Measurements from ENCODE around the gene EIF2B2.

EIF2B2 gene

GRCh38 chr14:75025876-75026275 is 23.2 kb downstream of the EIF2B2 start:
- H3K27ac ChIP-seq: no peak overlapping the region
- TF ChIP-seq CTCF (IDR thresholded peaks at IDR 0.05) (no peak), ZFX (IDR thresholded peaks at IDR 0.05; ENCODE audit: borderline replicate concordance) (no peak)

DNA sequence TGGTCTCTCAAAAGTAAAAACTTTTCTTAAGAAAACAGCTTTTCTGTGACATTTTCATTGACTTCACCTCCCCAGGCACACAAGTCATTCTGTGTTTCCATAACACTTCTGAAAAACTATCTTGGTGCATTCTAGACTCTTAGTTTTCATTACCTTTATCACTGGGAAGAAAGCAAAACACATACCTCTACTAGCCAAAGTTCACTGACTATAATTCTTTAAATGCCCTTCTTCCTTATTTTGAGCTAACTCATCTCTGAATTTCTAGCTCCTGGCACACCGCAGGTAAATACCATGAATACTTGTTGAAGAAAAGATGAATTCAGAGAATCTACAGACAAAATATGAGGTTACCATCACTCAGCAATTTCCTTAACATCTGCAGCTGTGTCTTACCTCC is 27.4 kb downstream of the EIF2B2 start:
- TF ChIP-seq CTCF (IDR thresholded peaks at IDR 0.05) (no peak), ZFX (IDR thresholded peaks at IDR 0.05; ENCODE audit: borderline replicate concordance) (no peak)
- H3K27ac ChIP-seq: no peak overlapping the region

DNA sequence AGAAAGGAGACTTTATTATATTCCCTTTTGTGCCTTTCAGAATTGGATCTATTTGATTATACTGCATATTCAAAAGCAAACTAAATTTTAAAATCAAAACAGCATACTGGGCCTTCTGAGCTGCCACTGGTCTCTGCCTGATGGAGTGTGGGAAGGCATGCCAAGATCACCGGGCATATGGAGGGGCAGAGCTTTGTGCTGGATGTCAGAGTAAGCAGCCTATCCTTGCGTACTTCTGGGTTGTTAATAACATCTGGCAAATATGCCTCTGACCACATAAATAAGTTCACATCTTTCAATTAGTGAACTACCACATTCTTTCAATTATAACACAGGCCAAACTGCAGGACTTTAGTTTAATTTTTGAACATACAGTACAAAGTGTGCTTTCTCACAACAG is 30.2 kb downstream of the EIF2B2 start:
- TF ChIP-seq CTCF (IDR thresholded peaks at IDR 0.05): no peak
- TF ChIP-seq ZFX (IDR thresholded peaks at IDR 0.05; ENCODE audit: borderline replicate concordance): no peak
- H3K27ac ChIP-seq: no peak overlapping the region

- 0 out of 2 replicates have a peak overlapping the region, but pooled peaks have one; percentile 59 for H3K27ac ChIP-seq
- TF ChIP-seq CTCF (IDR thresholded peaks at IDR 0.05) (no peak), ZFX (IDR thresholded peaks at IDR 0.05; ENCODE audit: borderline replicate concordance) (no peak)
Measured at GRCh38 chr14:75040507-75040906, 37.8 kb downstream of the EIF2B2 start.

- H3K27ac ChIP-seq: peak overlapping the region; percentile 59
- TF ChIP-seq CTCF (IDR thresholded peaks at IDR 0.05) (no peak), ZFX (IDR thresholded peaks at IDR 0.05; ENCODE audit: borderline replicate concordance) (no peak)
Measured at GRCh38 chr14:75040959-75041358, 38.2 kb downstream of the EIF2B2 start.

- peak overlapping the region; percentile 59 for H3K27ac ChIP-seq
Measured at GRCh38 chr14:75041613-75042012, 38.9 kb downstream of the EIF2B2 start.

GRCh38 chr14:75042035-75042434 is 39.3 kb downstream of the EIF2B2 start:
- H3K27ac ChIP-seq: peak overlapping the region; percentile 59
- no peak for TF ChIP-seq ZFX (IDR thresholded peaks at IDR 0.05; ENCODE audit: borderline replicate concordance)

More at GRCh38 chr14:75041613-75042012, 38.9 kb downstream of the EIF2B2 start:
- TF ChIP-seq ZFX (IDR thresholded peaks at IDR 0.05; ENCODE audit: borderline replicate concordance) (no peak), CTCF (IDR thresholded peaks at IDR 0.05) (no peak)

DNA sequence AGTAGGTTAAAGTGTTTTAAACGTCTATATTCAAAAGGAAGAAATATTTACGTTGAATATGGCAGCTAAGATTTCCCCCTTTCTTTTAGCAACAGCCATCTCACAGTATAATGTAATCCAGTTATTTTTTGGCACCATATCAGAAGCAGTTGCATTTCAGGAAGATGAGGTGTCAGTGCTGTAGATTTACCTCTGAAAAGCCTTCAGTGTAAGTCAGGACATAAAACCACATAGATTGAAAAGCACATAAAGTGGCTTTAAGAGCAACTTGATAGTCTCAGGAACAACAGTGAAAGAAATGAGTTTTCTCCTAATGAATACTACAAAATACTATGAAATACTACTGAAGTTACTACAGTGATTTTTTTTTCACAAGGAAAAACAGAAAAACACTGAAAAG is 41.6 kb downstream of the EIF2B2 start:
- TF ChIP-seq CTCF (IDR thresholded peaks at IDR 0.05): no peak
- TF ChIP-seq ZFX (IDR thresholded peaks at IDR 0.05; ENCODE audit: borderline replicate concordance): no peak

More for the DNA sequence above, 41.6 kb downstream of the EIF2B2 start:
- no peak overlapping the region for H3K27ac ChIP-seq

Measured in 22Rv1 (cell line).